Measurements from ENCODE around the gene PRKACA.

Gene PRKACA

DNA sequence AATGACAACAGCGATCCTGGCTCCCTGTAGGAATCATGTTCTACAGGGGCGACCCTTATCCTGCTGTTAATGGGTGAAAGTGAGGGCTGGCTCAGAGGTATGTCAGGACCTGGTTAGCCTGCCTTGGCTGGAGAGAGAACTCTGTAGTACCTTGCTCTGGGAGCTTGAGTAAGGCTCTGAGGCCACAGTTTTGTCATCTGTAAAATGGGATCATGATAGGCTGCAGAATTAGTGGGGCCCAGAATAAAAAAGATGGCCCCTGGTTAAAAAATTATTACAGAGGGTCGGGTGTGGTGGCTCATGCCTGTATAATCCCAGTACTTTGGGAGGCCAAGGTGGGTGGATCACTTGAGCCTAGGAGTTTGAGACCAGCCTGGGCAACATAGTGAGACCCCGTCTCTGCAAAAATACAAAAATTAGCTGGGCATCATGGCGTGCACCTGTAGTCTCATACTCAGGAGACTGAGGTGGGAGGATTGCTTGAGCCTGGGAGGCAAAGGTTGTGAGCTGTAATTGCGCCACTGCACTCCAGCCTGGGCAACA is 16.5 kb downstream of the PRKACA start:
- Mint-ChIP-seq H3K9me3 (no peaks in the 10 kb centered on the region), H3K36me3 (ENCODE audit: low read depth) (peaks cover 13% of the 10 kb centered on the region), H3K27ac (no peak overlapping the region), H3K4me1 (ENCODE audit: low read depth) (no peaks in the 10 kb centered on the region), H3K4me3 (no peak overlapping the region), H3K27me3 (ENCODE audit: low read depth) (no peaks in the 10 kb centered on the region)

- no peaks in the 10 kb centered on the region for H3K27me3 Mint-ChIP-seq (ENCODE audit: low read depth)
- peaks cover 12% of the 10 kb centered on the region for H3K36me3 Mint-ChIP-seq (ENCODE audit: low read depth)
- H3K4me1 Mint-ChIP-seq (ENCODE audit: low read depth), result no peaks in the 10 kb centered on the region
- no peak overlapping the region for H3K27ac Mint-ChIP-seq
- H3K9me3 Mint-ChIP-seq, result peaks cover 8% of the 10 kb centered on the region
- no peak overlapping the region for H3K4me3 Mint-ChIP-seq
These were observed 19.9 kb downstream of the PRKACA start for GRCh38 chr19:14097532-14098151.

- Mint-ChIP-seq H3K27ac (no peak overlapping the region), H3K9me3 (peaks cover 8% of the 10 kb centered on the region), H3K27me3 (ENCODE audit: low read depth) (no peaks in the 10 kb centered on the region), H3K36me3 (ENCODE audit: low read depth) (peaks cover 12% of the 10 kb centered on the region), H3K4me1 (ENCODE audit: low read depth) (peaks cover 7% of the 10 kb centered on the region), H3K4me3 (no peak overlapping the region)
These were observed 21.1 kb downstream of the PRKACA start for GRCh38 chr19:14096272-14096992.

GRCh38 chr19:14094854-14095253 is 22.7 kb downstream of the PRKACA start:
- peaks cover 8% of the 10 kb centered on the region for H3K4me1 Mint-ChIP-seq (ENCODE audit: low read depth)
- H3K27ac Mint-ChIP-seq, result no peak overlapping the region
- H3K36me3 Mint-ChIP-seq (ENCODE audit: low read depth), result peaks cover 8% of the 10 kb centered on the region
- H3K27me3 Mint-ChIP-seq (ENCODE audit: low read depth), result no peaks in the 10 kb centered on the region
- H3K9me3 Mint-ChIP-seq, result peaks cover 8% of the 10 kb centered on the region
- H3K4me3 Mint-ChIP-seq, result no peak overlapping the region

- no peak overlapping the region for H3K27ac Mint-ChIP-seq
- peaks cover 8% of the 10 kb centered on the region for H3K9me3 Mint-ChIP-seq
- peaks cover 15% of the 10 kb centered on the region for H3K36me3 Mint-ChIP-seq (ENCODE audit: low read depth)
- no peak overlapping the region for H3K4me3 Mint-ChIP-seq
- no peaks in the 10 kb centered on the region for H3K27me3 Mint-ChIP-seq (ENCODE audit: low read depth)
- H3K4me1 Mint-ChIP-seq (ENCODE audit: low read depth), result peaks cover 14% of the 10 kb centered on the region
These were observed 24.3 kb downstream of the PRKACA start for GRCh38 chr19:14093117-14093823.

GRCh38 chr19:14091813-14092462 is 25.6 kb downstream of the PRKACA start:
- peaks cover 21% of the 10 kb centered on the region for H3K36me3 Mint-ChIP-seq (ENCODE audit: low read depth)
- H3K9me3 Mint-ChIP-seq, result peaks cover 8% of the 10 kb centered on the region
- peak overlapping the region; percentile 99 for H3K4me3 Mint-ChIP-seq
- peaks cover 18% of the 10 kb centered on the region for H3K4me1 Mint-ChIP-seq (ENCODE audit: low read depth)
- H3K27me3 Mint-ChIP-seq (ENCODE audit: low read depth), result no peaks in the 10 kb centered on the region
- H3K27ac Mint-ChIP-seq, result peak overlapping the region; percentile 99

- H3K4me1 Mint-ChIP-seq (ENCODE audit: low read depth), result peaks cover 18% of the 10 kb centered on the region
- H3K4me3 Mint-ChIP-seq, result peak overlapping the region; percentile 99
- no peaks in the 10 kb centered on the region for H3K27me3 Mint-ChIP-seq (ENCODE audit: low read depth)
- peak overlapping the region; percentile 99 for H3K27ac Mint-ChIP-seq
- peaks cover 17% of the 10 kb centered on the region for H3K36me3 Mint-ChIP-seq (ENCODE audit: low read depth)
- H3K9me3 Mint-ChIP-seq, result peaks cover 8% of the 10 kb centered on the region
These were observed 26.3 kb downstream of the PRKACA start for GRCh38 chr19:14091081-14091812.

DNA sequence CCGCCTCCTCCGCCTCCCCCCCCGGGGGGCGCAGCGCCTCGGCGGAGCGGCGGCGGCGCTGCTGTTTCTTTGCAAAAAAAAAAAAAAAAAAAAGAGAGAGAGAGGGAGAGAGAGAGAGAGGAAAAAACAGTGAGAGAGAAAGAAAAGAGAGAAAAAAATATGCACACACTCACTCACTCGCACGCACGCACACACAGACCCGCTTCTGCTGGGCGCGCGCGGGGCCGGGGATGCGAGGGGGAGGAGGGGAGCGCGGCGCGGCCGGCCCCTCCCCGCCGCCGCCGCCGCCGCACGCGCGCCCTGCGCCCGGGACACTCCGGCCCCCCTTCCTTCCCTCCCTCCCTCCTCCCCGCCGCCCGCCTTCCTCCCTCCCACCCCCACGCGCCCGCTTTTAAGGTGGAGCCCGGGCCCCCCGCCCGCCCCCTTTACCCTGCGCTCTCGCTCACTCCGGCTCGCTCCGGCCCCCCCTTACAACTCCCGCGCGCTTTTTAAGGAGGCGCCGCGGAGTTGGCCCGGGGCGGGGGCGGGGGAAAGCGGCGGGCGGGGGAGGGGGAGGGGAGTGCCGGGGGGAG is 27.0 kb downstream of the PRKACA start, which contains the start of gene SAMD1:
SAMD1 (minus strand) TSS at position 243 of the 572 bp plus-strand sequence.
- peak within 1 kb of the TSS; percentile 99 for H3K4me3 Mint-ChIP-seq
- peak within 1 kb of the TSS; percentile 99 for H3K27ac Mint-ChIP-seq
- no peaks in the 10 kb centered on the region for H3K27me3 Mint-ChIP-seq (ENCODE audit: low read depth)
- H3K4me1 Mint-ChIP-seq (ENCODE audit: low read depth), result peaks cover 18% of the 10 kb centered on the region
- peaks cover 17% of the 10 kb centered on the region for H3K36me3 Mint-ChIP-seq (ENCODE audit: low read depth)
- peaks cover 8% of the 10 kb centered on the region for H3K9me3 Mint-ChIP-seq

DNA sequence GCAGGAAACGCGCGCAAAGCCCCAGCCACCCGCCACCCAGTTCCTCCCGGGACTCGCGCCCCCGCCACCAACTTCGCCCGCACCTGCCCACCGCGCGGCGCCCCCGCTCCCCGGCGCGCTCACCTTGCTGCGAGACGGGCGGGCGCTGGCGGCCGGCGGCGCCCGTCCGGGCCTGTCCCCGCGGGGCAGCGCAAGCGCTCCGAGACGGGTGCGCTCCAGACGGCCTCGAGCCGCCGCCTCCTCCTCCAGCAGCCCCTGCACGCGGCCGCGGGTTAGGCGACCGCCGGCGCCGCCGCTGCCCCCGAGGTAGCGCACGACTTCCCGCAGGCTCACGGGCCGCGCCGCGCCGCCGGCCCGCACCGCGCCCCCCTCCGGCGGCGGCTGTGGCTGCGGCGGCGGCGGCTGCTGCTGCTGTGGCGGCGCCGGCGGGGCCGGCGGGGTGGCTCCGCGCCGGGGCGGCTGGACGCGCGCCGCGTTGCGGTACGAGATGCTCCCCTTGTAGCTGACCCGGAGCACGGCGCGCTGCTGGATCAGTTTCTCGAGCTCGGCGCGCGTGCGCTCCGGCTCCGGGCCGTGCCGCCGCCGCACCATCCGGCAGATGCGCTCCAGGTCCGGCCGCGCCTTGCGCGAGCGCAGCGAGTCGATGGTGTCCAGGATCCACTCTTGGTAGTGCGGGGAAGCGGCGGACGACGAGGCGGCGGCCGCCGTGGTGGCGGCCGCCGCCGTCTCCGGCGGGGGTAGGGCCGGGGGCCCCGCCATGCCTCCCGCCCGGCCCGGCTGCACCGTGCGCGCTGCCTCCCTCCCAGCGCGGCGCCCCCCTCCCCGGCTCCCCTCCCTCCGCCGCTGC is 27.7 kb downstream of the PRKACA start:
- peaks cover 18% of the 10 kb centered on the region for H3K4me1 Mint-ChIP-seq (ENCODE audit: low read depth)
- peak overlapping the region; percentile 4 for H3K27ac Mint-ChIP-seq
- no peaks in the 10 kb centered on the region for H3K27me3 Mint-ChIP-seq (ENCODE audit: low read depth)
- H3K9me3 Mint-ChIP-seq, result peaks cover 8% of the 10 kb centered on the region
- H3K4me3 Mint-ChIP-seq, result peak overlapping the region; percentile 82
- peaks cover 17% of the 10 kb centered on the region for H3K36me3 Mint-ChIP-seq (ENCODE audit: low read depth)

GRCh38 chr19:14089412-14089661 is 28.2 kb downstream of the PRKACA start:
- Mint-ChIP-seq H3K36me3 (ENCODE audit: low read depth) (peaks cover 17% of the 10 kb centered on the region), H3K4me3 (peak overlapping the region; percentile 62), H3K4me1 (ENCODE audit: low read depth) (peaks cover 18% of the 10 kb centered on the region), H3K27ac (peak overlapping the region; percentile 4), H3K9me3 (peaks cover 8% of the 10 kb centered on the region), H3K27me3 (ENCODE audit: low read depth) (no peaks in the 10 kb centered on the region)

- peaks cover 17% of the 10 kb centered on the region for H3K36me3 Mint-ChIP-seq (ENCODE audit: low read depth)
- peaks cover 8% of the 10 kb centered on the region for H3K9me3 Mint-ChIP-seq
- peak overlapping the region; percentile 4 for H3K27ac Mint-ChIP-seq
- peak overlapping the region; percentile 62 for H3K4me3 Mint-ChIP-seq
- peaks cover 18% of the 10 kb centered on the region for H3K4me1 Mint-ChIP-seq (ENCODE audit: low read depth)
- H3K27me3 Mint-ChIP-seq (ENCODE audit: low read depth), result no peaks in the 10 kb centered on the region
These were observed 28.7 kb downstream of the PRKACA start for GRCh38 chr19:14088634-14089411.

DNA sequence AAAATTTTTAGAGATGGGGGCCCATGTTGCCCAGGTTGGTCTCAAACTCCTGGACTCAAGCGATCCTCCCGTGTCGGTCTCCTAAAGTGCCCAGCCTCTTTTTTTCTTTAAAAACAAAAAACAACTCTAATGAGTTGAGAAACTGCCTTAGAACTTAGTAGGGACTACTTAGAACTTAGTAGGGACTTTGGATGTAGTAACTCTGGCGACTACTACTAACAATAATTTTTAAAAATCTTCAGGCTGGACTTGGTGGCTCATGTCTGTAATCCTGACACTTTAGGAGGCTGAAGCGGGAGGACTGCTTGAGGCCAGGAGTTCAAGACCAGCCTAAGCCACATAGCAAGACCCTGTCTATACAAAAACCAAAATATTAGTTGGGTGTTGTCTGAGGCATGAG is 31.5 kb downstream of the PRKACA start:
- Mint-ChIP-seq H3K4me3 (no peak overlapping the region), H3K27ac (no peak overlapping the region), H3K9me3 (no peaks in the 10 kb centered on the region), H3K4me1 (ENCODE audit: low read depth) (peaks cover 18% of the 10 kb centered on the region), H3K27me3 (ENCODE audit: low read depth) (no peaks in the 10 kb centered on the region), H3K36me3 (ENCODE audit: low read depth) (peaks cover 14% of the 10 kb centered on the region)
